Activated T-cell treated with anti-CD3 and anti-CD28 coated beads, Interleukin-2, amount 50 U/mL, for 4 hours (primary cell): ENCODE data around the gene RAB3B. TPM values are rescaled to one million over a fixed set of nuclear protein-coding genes. Genes with fewer than 3 reads are reported as not detected.
"Not testable (repeated sequence)": the region's sequence is repeated elsewhere in the genome, so short reads cannot be mapped to it uniquely, and the experiment has no call there.

Experiments used
- ATAC-seq, 2 donors: fragments of 200-7000 bp; cut with Tn5 transposase; one replicate each; pipeline ENCODE4 v1.10.0; 2021
- DNase-seq: peaks from one replicate; pipeline ENCODE4 v3.0.0-alpha.2; 2020
- H3K27me3 Mint-ChIP-seq: one replicate; pipeline ENCODE4 v1.8.0; 2021; ENCODE audit warnings: low read depth, mixed read lengths
- H3K36me3 Mint-ChIP-seq: one replicate; pipeline ENCODE4 v1.8.0; 2022; ENCODE audit warnings: mixed read lengths; ENCODE audit not compliant: insufficient read depth
- H3K4me1 Mint-ChIP-seq: one replicate; pipeline ENCODE4 v1.8.0; 2021; ENCODE audit warnings: low read depth, mixed read lengths
- H3K4me3 Mint-ChIP-seq: one replicate; pipeline ENCODE4 v1.8.0; 2021; ENCODE audit warnings: mild to moderate bottlenecking, moderate library complexity, mixed read lengths
- H3K9me3 Mint-ChIP-seq: one replicate; pipeline ENCODE4 v1.8.0; 2021; ENCODE audit warnings: mixed read lengths
- total RNA-seq, 3 donors: library from RNA; stranded (reverse); gene quantifications; one replicate each; pipeline ENCODE4 v1.2.1, GENCODE V29; 2021

The RAB3B gene
- total RNA-seq, 3 donors from 2014 or later = 0.05 to 0.11 (median 0.08) TPM

- peaks cover 50% of the 10 kb centered on the region for H3K4me1 Mint-ChIP-seq
- H3K4me3 Mint-ChIP-seq, H3K9me3 Mint-ChIP-seq, DNase-seq, ATAC-seq, H3K27me3 Mint-ChIP-seq: not testable (repeated sequence)
- H3K36me3 Mint-ChIP-seq = peaks cover 21% of the 10 kb centered on the region
Observed at GRCh38 chr1:51873270-51873669, 117.2 kb downstream of the RAB3B start.

DNA sequence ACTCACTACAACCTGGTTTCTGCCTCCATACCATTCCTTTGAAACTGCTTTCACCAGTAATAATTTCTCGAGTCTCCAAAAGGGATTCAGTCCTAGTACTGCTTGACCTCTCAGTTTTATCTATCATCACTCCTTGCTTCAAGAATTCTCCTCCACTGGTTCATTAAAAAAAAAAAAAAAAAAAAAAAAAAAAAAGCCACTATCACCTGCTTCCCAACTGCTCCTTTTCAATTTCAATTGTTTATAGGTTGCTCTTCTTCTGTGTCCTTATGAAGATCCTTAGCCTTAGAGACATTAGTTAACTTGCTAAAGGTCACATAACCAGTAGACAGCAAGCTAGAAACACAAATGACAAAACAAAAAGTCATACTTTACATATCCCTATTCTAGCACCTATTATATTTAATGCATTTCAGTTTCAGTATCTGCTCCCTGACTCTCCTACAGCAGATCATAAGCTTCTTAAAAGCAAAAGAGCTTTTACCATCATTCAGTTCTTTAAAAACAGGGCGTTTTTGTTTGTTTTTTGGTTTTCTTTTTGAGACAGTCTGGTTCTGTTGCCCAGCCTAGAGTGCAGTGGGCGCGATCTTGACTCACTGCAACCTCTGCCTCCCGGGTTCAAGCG is 119.0 kb downstream of the RAB3B start:
- ATAC-seq (peak; percentile 7 to 66), DNase-seq (no peak)
- peaks cover 64% of the 10 kb centered on the region for H3K4me1 Mint-ChIP-seq
- H3K9me3 Mint-ChIP-seq = no peaks in the 10 kb centered on the region
- H3K4me3 Mint-ChIP-seq = peak overlapping the region; percentile 3
- peaks cover 20% of the 10 kb centered on the region for H3K36me3 Mint-ChIP-seq
- no peaks in the 10 kb centered on the region for H3K27me3 Mint-ChIP-seq

DNA sequence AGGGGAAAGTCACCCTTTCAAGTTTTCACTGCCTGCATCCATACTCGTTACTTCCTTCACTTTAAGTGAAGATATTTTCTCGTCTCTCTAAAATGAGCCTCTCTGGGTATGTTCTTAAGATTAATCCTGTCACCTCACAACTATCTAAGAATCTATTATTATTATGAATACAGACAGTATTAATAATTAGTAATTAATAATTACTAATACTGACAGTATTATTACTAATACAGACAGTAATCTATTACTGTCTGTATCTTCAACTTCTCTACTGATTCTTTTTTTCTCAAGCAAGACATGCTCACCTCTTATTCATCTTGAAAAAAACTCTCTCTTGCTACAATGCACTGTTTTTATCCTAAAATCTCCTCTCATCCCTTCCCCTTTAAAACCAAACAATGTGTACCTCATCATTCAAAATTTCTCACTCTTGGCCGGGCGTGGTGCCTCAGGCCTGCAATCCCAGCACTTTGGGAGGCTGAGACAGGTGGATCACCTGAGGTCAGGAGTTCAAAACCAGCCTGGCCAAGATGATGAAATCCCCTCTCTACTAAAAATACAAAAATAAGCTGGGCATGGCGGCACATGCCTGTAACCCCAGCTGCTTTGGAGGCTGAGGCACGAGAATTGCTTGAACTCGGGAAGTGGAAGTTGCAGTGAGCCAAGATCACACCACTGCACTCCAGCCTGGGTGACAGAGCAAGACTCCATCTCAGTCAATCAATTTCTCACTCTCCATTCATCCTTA is 119.7 kb downstream of the RAB3B start:
- no peak for ATAC-seq
- Mint-ChIP-seq H3K4me1 (peaks cover 64% of the 10 kb centered on the region), H3K9me3 (no peaks in the 10 kb centered on the region), H3K4me3 (no peak overlapping the region), H3K36me3 (peaks cover 20% of the 10 kb centered on the region), H3K27me3 (no peaks in the 10 kb centered on the region)
- no peak for DNase-seq

DNA sequence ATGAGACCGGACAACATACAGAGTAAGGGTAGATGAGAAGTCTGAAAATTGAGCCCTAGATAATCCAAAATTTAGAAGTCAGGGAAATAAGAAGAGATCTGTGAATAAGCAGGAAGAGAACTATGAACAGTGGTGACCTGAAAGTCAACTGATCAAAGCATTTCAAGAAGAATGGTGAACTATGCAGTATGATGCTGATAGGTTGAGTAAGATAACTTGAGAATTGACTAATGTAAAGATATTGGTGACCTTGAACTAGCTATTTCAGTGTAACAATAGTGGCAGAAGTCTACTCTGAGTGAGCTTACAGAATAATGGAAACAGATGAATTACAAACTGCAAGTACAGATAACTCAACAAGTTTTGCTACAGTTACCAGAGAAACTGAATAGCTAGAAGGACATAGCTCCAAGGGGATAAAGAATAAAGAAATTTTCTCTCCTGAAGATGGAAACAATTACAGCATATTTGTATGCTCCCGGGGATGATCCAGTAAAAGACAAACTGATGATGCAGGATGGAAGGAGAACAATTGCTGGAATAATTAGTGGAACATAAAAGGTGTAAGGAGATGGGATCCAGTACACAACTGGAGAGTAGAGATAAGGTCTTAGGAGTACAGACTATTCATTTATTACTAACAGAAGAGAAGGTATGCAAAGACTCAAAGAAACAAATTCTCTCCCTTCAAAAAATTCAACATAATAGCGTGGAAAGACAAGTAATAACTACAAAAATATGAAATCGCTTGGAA is 122.8 kb downstream of the RAB3B start:
- H3K4me3 Mint-ChIP-seq = no peak overlapping the region
- H3K27me3 Mint-ChIP-seq = no peaks in the 10 kb centered on the region
- H3K36me3 Mint-ChIP-seq = peaks cover 9% of the 10 kb centered on the region
- DNase-seq = no peak
- no peak for ATAC-seq
- no peaks in the 10 kb centered on the region for H3K9me3 Mint-ChIP-seq
- peaks cover 49% of the 10 kb centered on the region for H3K4me1 Mint-ChIP-seq

DNA sequence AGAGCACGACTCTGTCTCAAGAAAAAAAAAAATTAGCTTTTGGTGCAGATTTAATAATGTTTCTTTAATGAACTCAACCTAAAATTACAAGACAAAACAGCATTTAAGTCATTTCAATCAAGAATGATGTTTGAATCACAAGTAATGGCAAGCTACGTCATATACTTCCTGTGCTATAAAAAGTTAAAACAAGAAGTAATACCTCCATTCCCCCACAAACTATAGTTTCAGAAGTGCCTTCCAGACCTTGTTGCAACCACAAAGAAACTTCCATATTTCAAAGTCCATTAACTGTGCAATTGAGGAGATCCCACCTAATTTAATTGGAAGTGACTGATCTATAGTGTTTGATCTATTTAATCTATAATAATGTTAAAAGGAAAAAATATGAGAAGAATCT is 127.1 kb downstream of the RAB3B start:
- H3K27me3 Mint-ChIP-seq = no peaks in the 10 kb centered on the region
- H3K36me3 Mint-ChIP-seq = peaks cover 4% of the 10 kb centered on the region
- DNase-seq (no peak), ATAC-seq (peak in 1 of 2 donors; percentile 38)
- no peaks in the 10 kb centered on the region for H3K9me3 Mint-ChIP-seq
- H3K4me1 Mint-ChIP-seq = peaks cover 32% of the 10 kb centered on the region
- H3K4me3 Mint-ChIP-seq = no peak overlapping the region

DNA sequence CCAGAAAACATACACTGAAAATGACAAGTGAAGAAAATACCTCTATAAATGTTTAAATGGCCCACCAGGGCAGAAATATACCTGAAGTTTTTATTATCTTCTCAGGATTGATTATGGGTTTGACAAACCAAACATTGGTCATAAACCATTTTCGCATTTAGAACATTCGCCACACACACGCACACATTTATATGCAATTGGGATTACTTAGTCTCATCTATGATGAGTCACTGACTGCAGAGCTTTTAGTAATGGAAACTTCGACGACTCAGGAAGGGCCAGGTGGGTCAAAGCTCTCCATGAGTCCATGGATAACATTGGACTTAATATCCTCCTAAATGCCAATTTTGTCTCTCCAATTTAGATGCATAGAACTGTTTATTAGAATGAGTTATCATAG is 128.8 kb downstream of the RAB3B start:
- ATAC-seq (no peak), DNase-seq (no peak)
- H3K4me1 Mint-ChIP-seq = peaks cover 18% of the 10 kb centered on the region
- H3K9me3 Mint-ChIP-seq = no peaks in the 10 kb centered on the region
- H3K27me3 Mint-ChIP-seq = no peaks in the 10 kb centered on the region
- H3K4me3 Mint-ChIP-seq = no peak overlapping the region
- peaks cover 7% of the 10 kb centered on the region for H3K36me3 Mint-ChIP-seq

GRCh38 chr1:51859735-51860134 is 130.8 kb downstream of the RAB3B start:
- Mint-ChIP-seq H3K4me3 (no peak overlapping the region), H3K4me1 (peaks cover 18% of the 10 kb centered on the region), H3K36me3 (peaks cover 13% of the 10 kb centered on the region), H3K27me3 (no peaks in the 10 kb centered on the region), H3K9me3 (no peaks in the 10 kb centered on the region)
- no peak for ATAC-seq
- DNase-seq = no peak

DNA sequence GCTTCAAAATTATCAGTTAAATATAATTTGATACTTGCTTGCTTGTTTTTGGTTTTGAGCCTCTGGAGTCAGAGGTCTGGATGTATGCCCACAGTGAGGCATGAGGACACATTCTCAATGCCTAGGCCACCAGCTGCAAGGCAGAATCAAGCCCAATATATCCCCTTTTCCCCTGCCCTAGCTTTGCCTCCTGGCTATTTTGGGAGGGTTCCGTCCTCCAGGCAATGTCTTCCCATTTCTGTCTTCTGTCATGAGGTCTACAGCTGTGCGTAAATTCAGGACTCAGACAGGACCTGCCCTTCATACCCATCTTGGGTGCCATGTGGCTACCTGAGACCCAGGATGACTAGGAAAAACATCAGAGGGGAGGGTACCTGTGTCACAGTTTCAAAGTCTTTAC is 131.2 kb downstream of the RAB3B start:
- DNase-seq (no peak), ATAC-seq (no peak)
- no peaks in the 10 kb centered on the region for H3K27me3 Mint-ChIP-seq
- H3K36me3 Mint-ChIP-seq = peaks cover 13% of the 10 kb centered on the region
- no peak overlapping the region for H3K4me3 Mint-ChIP-seq
- H3K4me1 Mint-ChIP-seq = peaks cover 18% of the 10 kb centered on the region
- H3K9me3 Mint-ChIP-seq = no peaks in the 10 kb centered on the region

GRCh38 chr1:51858892-51859291 is 131.6 kb downstream of the RAB3B start:
- H3K4me1 Mint-ChIP-seq = peaks cover 18% of the 10 kb centered on the region
- no peaks in the 10 kb centered on the region for H3K9me3 Mint-ChIP-seq
- H3K4me3 Mint-ChIP-seq = no peak overlapping the region
- no peaks in the 10 kb centered on the region for H3K27me3 Mint-ChIP-seq
- ATAC-seq (no peak), DNase-seq (no peak)
- peaks cover 13% of the 10 kb centered on the region for H3K36me3 Mint-ChIP-seq

Other genes starting within 250 kb of the RAB3B start
- gene NRDC, start 112.0 kb downstream of the RAB3B start, total RNA-seq = 100 to 1,000 TPM; 131 to 139 (median 137) TPM
- gene KTI12, start 43.1 kb upstream of the RAB3B start, total RNA-seq = 10 to 100 TPM; 26.4 to 27.1 (median 27.1) TPM
- 10 to 100 TPM; 27.2 to 34.8 (median 32.1) TPM for gene TXNDC12, start 64.5 kb upstream of the RAB3B start, total RNA-seq
- 10 to 100 TPM; 48.9 to 52.7 (median 51.4) TPM for gene BTF3L4, start 65.6 kb upstream of the RAB3B start, total RNA-seq
- 1 to 10 TPM; 5.4 to 5.9 (median 5.5) TPM for gene ZFYVE9, start 151.4 kb upstream of the RAB3B start, total RNA-seq